Muscle of arm (tissue), 12 donors: ENCODE measurements around the gene UMODL1. TPM values are rescaled to one million over a fixed set of nuclear protein-coding genes. Genes with fewer than 3 reads are reported as not detected.
"Not testable (repeated sequence)": the region's sequence is repeated elsewhere in the genome, so short reads cannot be mapped to it uniquely, and the experiment has no call there.

ENCODE experiments used
- DNase-seq: peaks from one replicate; pipeline ENCODE4 v3.0.0-alpha.2; 2013
- polyA plus RNA-seq, 12 donors: library from polyadenylated mRNA; unstranded; fragments of 120-200 nt; gene quantifications; one replicate each; pipeline ENCODE4 v1.2.1, GENCODE V29; 2013; ENCODE audit not compliant: insufficient read length in 12 of 12

Gene UMODL1
- polyA plus RNA-seq, 12 donors = 0.12 TPM; not detected in 11

- DNase-seq = no peak
Measured at GRCh38 chr21:42112857-42113256, 41.7 kb downstream of the UMODL1 start.

- peak; percentile 43 for DNase-seq
Measured at GRCh38 chr21:42113926-42114409, 42.9 kb downstream of the UMODL1 start.

- DNase-seq = no peak
Measured at GRCh38 chr21:42114646-42115045, 43.5 kb downstream of the UMODL1 start.

- DNase-seq = no peak
Measured at GRCh38 chr21:42115136-42115683, 44.1 kb downstream of the UMODL1 start.

- DNase-seq = not testable (repeated sequence)
Measured at GRCh38 chr21:42116551-42116950, 45.4 kb downstream of the UMODL1 start.

GRCh38 chr21:42117229-42117966 lies 46.3 kb downstream of the UMODL1 start:
- DNase-seq = peak; percentile 86

- DNase-seq = no peak
Measured at GRCh38 chr21:42117967-42118780, 47.1 kb downstream of the UMODL1 start.

GRCh38 chr21:42118901-42119300 lies 47.8 kb downstream of the UMODL1 start:
- no peak for DNase-seq

GRCh38 chr21:42120101-42120902 lies 49.2 kb downstream of the UMODL1 start:
- no peak for DNase-seq

- no peak for DNase-seq
Measured at GRCh38 chr21:42120903-42121535, 49.9 kb downstream of the UMODL1 start.

- DNase-seq = no peak
Measured at GRCh38 chr21:42121794-42122193, 50.7 kb downstream of the UMODL1 start.

GRCh38 chr21:42122398-42122797 lies 51.3 kb downstream of the UMODL1 start:
- DNase-seq = no peak

- DNase-seq = no peak
Measured at GRCh38 chr21:42122808-42123207, 51.7 kb downstream of the UMODL1 start.

GRCh38 chr21:42123219-42123908 lies 52.2 kb downstream of the UMODL1 start:
- DNase-seq = no peak

- no peak for DNase-seq
Measured at GRCh38 chr21:42124081-42124480, 53.0 kb downstream of the UMODL1 start.

- no peak for DNase-seq
Measured at GRCh38 chr21:42124826-42125570, 53.9 kb downstream of the UMODL1 start.

GRCh38 chr21:42125571-42126544 lies 54.7 kb downstream of the UMODL1 start:
- no peak for DNase-seq
